ENCODE data around the gene RTN1.

GRCh38 chr14:59768855-59769375, 101.7 kb downstream of the RTN1 start:
- no peak for TF ChIP-seq CTCF (IDR thresholded peaks at IDR 0.05; ENCODE audit: low read depth, low read length, poor library complexity, severe bottlenecking)
- no peak for TF ChIP-seq EZH2phosphoT487 (IDR thresholded peaks at IDR 0.05; ENCODE audit: borderline replicate concordance, low read length)
